ENCODE results near the gene MECP2.
A peak's percentile ranks its signal among the peaks of the same experiment; 100 is the strongest.

MECP2 gene

GRCh38 chrX:154030715-154031305, 66.7 kb downstream of the MECP2 start:
- no peak for DNase-seq

- DNase-seq: no peak
Observed at GRCh38 chrX:154030266-154030665, 67.3 kb downstream of the MECP2 start.

GRCh38 chrX:154029439-154029838, 68.1 kb downstream of the MECP2 start:
- DNase-seq: no peak

GRCh38 chrX:154028502-154029184, 68.9 kb downstream of the MECP2 start:
- DNase-seq: no peak

GRCh38 chrX:154027986-154028385, 69.5 kb downstream of the MECP2 start:
- no peak for DNase-seq

- DNase-seq: no peak
Observed at GRCh38 chrX:154027022-154027402, 70.5 kb downstream of the MECP2 start.

- DNase-seq: no peak
Observed at GRCh38 chrX:154026136-154027021, 71.1 kb downstream of the MECP2 start.

GRCh38 chrX:154025230-154025629, 72.3 kb downstream of the MECP2 start:
- DNase-seq: no peak

- no peak for DNase-seq
Observed at GRCh38 chrX:154024271-154024670, 73.2 kb downstream of the MECP2 start.

GRCh38 chrX:154023276-154024000, 74.1 kb downstream of the MECP2 start:
- no peak for DNase-seq

GRCh38 chrX:154022108-154022507, 75.4 kb downstream of the MECP2 start:
- no peak for DNase-seq

- DNase-seq: no peak
Observed at GRCh38 chrX:154021131-154021611, 76.3 kb downstream of the MECP2 start.

- DNase-seq: no peak
Observed at GRCh38 chrX:154020536-154021115, 76.9 kb downstream of the MECP2 start.

GRCh38 chrX:154019633-154020528, 77.6 kb downstream of the MECP2 start, which contains the start of gene IRAK1:
Gene IRAK1, minus strand, starts transcription at chrX:154019902. Its CDS starts 90 bp downstream, at chrX:154019812.
- DNase-seq: peak; percentile 62

- DNase-seq: peak; percentile 28
Observed at GRCh38 chrX:154019061-154019621, 78.4 kb downstream of the MECP2 start.

- DNase-seq: no peak
Observed at GRCh38 chrX:154018518-154019060, 78.9 kb downstream of the MECP2 start.

- no peak for DNase-seq
Observed at GRCh38 chrX:154017766-154018517, 79.6 kb downstream of the MECP2 start.

GRCh38 chrX:154016366-154017076, 81.0 kb downstream of the MECP2 start:
- DNase-seq: no peak

- DNase-seq: no peak
Observed at GRCh38 chrX:154015581-154016264, 81.8 kb downstream of the MECP2 start.

Measured in NCI-H82 (cell line).